ENCODE results near the gene MRC1. TPM values are rescaled to one million over a fixed set of nuclear protein-coding genes. Genes with fewer than 3 reads are reported as not detected.
A peak's percentile ranks its signal among the peaks of the same experiment; 100 is the strongest.

The MRC1 gene
- total RNA-seq, 1 donor from 2014 or later, result 10.6 TPM

DNA sequence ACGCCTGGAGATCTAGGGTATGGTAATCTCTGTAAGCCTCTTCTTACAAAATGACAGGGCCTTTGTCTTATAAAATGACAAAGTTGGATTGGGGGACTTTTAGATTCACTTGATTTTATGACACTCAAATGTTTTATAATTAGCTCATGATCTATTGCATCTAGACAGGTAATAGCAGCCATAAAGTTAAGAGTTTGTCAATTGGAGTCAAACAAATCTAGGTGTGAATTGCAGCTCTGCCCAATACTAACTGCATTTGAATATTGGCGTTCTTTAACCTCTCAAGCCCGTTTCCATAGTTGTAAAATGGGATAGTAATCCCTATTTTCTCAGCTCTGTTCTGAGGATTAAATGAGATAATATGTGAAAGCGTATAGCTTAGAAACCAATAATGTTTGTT is 14.1 kb upstream of the MRC1 start:
- DNase-seq (ENCODE audit: extremely low read depth, low read depth, low spot score), result no peak

- DNase-seq (ENCODE audit: extremely low read depth, low read depth, low spot score), result no peak
Observed at GRCh38 chr10:17795813-17796594, 13.1 kb upstream of the MRC1 start.

DNA sequence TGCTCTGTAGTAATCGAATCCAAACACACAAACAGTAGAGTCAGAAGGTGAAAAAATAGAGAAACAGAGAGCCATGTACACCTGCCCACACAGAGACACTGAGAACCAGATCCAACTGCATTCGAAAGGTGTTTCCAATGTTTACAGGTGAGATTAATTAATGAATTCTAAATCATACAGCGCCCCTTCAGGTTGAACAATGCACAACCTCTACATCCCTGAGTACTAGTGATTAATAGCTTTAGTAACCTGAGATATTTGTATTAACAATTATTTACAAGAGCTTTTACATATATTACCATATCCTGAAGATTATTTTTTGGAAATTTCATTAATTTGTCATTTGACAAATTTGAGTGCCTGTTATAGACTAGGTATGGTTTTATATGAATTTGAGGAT is 7.6 kb upstream of the MRC1 start:
- no peak for DNase-seq (ENCODE audit: extremely low read depth, low read depth, low spot score)

DNA sequence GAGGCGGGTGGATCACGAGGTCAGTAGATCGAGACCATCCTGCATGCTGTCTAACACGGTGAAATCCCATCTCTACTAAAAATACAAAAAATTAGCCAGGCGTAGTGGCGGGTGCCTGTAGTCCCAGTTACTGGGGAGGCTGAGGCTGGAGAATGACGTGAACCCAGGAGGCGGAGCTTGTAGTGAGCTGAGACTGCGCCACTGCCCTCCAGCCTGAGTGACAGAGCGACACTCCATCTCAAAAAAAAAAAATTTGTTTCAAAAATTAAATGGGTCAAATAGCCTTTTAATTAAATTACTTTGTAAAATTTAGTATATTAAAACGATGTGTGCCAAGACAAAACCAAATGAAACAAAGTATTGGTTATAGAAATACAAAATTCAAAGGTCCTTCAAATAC is 6.8 kb upstream of the MRC1 start:
- no peak for DNase-seq (ENCODE audit: extremely low read depth, low read depth, low spot score)

DNA sequence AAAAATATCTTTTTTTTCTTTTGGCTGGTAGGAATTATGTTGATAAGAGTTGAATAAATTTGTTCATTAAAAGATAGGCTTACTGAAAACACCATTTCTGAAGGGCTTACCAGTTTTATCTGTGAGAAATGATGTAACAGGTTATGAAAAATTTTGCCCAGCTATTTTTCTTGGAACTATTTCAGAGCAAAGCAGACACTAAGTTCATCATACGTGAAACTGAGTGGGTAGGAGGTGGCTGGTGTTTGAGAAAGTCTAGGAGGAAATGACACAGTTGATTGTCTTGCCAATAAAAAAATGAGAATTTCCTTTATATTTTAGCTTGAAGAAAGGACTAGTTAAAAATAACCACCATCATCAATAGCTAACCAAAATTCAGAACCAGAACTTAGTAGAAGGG is 6.2 kb upstream of the MRC1 start:
- DNase-seq (ENCODE audit: extremely low read depth, low read depth, low spot score), result no peak

DNA sequence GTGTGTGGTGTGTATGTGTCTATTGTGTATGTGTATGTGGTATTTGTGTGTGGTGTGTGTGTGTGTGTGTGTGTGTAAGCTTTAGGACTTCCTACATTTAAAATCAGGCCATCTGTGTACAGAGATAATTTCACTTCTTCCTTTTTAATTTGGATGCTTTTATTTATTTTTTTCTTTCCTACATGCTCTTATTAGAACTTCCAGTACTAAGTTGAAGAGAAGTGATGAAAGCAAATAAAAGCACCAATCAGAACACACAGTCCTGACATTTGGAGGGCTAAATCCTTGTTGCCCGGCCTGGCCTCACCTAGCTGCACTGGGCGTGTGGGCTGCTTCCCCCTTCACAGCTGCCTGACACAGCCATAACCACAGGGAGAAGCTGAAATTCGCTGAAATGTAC is 3.8 kb upstream of the MRC1 start:
- no peak for DNase-seq (ENCODE audit: extremely low read depth, low read depth, low spot score)

DNA sequence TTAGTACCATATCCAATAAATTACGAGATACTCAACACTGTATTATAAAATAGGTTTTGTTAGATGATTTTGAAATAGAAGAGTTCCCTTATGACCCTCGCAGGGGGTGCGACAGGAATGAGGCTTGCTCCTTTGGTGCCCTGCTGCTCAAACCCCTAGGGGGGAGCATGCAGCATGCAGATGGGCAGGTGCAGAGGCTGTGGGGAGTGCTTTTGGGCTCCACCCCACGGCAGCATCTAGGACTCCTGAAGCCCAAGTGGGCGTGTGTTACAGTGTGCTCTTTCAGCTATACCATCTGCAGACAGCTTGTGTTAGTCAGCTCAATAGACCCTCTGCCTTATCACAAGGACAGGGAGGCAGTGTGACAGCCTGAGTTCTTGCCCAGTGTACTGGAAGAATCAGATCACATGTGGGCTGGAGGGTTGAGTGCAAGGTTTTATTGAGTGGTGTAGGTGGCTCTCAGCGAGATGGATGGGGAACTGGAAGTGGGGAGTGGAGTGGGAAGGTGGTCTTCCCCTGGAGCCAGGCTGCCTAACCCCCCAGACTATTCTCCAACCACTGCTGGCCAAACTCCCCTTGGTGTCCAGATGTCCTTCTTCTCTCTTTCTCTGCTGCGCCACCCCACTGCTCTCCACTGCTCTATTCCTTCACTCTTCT is 3.1 kb upstream of the MRC1 start:
- DNase-seq (ENCODE audit: extremely low read depth, low read depth, low spot score), result no peak

- DNase-seq (ENCODE audit: extremely low read depth, low read depth, low spot score), result no peak
Observed at GRCh38 chr10:17811146-17811865, 2.2 kb downstream of the MRC1 start.

- DNase-seq (ENCODE audit: extremely low read depth, low read depth, low spot score), result no peak
Observed at GRCh38 chr10:17814973-17815372, 5.8 kb downstream of the MRC1 start.

DNA sequence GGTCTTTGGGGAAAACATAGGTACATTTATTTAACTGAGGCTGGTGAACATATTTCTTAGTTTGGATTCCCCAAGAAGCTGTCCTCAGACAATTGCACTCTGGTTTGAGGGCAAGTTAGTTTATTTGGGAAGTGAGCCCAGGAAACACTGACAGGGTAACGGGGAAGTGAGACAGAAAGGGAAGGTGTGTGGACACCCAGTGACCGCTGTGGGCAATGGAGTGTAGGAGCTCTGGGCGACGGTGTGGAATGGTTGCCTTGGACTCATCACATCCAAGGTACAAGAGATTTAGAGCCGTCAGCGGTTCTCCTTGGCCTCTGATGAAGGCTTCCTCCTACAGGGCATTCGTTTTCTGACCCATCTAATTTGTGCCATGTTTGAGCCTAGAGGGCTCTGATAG is 7.1 kb downstream of the MRC1 start:
- no peak for DNase-seq (ENCODE audit: extremely low read depth, low read depth, low spot score)

GRCh38 chr10:17817316-17817715 is 8.2 kb downstream of the MRC1 start:
- no peak for DNase-seq (ENCODE audit: extremely low read depth, low read depth, low spot score)

- DNase-seq (ENCODE audit: extremely low read depth, low read depth, low spot score), result no peak
Observed at GRCh38 chr10:17817790-17818189, 8.6 kb downstream of the MRC1 start.

GRCh38 chr10:17819836-17820235 is 10.7 kb downstream of the MRC1 start:
- no peak for DNase-seq (ENCODE audit: extremely low read depth, low read depth, low spot score)

DNA sequence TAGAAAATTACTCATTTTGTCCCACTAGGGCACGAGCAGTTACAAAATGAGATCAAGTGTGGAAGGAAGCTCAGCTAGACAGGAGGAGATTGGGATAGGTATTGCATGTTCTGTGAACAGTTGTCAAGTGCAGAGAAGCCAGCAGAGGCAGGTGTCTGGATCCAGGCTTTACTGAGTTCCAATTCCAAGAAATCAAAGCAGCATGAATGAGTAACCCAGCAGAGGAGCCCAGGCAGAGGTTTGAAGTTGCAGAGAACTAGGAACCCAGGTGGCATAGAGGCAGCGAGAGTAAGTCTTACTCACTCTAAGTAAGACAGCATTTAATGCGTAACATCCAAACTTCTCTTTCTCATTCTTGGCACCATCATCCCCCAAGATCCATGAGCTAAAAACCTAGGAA is 11.8 kb downstream of the MRC1 start:
- no peak for DNase-seq (ENCODE audit: extremely low read depth, low read depth, low spot score)

GRCh38 chr10:17821893-17822292 is 12.7 kb downstream of the MRC1 start:
- DNase-seq (ENCODE audit: extremely low read depth, low read depth, low spot score), result no peak

GRCh38 chr10:17831341-17831740 is 22.2 kb downstream of the MRC1 start:
- no peak for DNase-seq (ENCODE audit: extremely low read depth, low read depth, low spot score)

DNA sequence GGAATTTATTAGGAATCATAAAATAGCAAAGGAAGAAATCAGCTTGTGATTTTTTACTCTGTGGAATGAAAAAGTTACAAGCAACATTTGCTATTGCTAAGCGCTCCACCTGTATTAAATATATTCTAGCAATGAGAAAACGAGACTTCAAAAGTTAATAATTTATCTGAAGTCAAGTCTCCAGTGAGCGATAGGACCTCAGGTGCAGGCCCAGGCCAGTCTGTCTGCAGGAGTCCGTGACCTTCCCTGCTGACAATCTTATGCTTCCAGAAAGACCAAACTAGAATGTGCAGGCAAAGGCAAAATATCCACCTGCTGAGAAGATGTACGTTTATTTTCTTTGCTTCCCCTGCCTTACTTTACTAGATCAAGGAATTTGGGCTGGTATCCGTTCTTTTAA is 22.7 kb downstream of the MRC1 start:
- no peak for DNase-seq (ENCODE audit: extremely low read depth, low read depth, low spot score)

DNA sequence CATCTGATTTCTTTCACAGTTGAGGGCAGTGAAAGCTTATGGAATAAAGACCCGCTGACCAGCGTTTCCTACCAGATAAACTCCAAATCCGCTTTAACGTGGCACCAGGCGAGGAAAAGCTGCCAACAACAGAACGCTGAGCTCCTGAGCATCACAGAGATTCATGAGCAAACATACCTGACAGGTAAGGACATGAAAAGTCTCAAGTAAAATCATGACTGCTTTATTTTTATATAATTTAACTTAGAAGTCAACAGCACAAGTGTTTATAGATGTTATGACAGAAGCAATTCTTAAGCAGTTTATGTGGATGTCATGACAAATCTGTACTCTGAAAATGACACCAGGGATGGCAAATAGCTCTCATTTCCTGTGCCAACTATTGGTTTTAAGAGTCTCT is 24.5 kb downstream of the MRC1 start:
- no peak for DNase-seq (ENCODE audit: extremely low read depth, low read depth, low spot score)

- DNase-seq (ENCODE audit: extremely low read depth, low read depth, low spot score), result no peak
Observed at GRCh38 chr10:17835688-17836087, 26.5 kb downstream of the MRC1 start.

GRCh38 chr10:17836942-17837341 is 27.8 kb downstream of the MRC1 start:
- DNase-seq (ENCODE audit: extremely low read depth, low read depth, low spot score), result peak; percentile 67

DNA sequence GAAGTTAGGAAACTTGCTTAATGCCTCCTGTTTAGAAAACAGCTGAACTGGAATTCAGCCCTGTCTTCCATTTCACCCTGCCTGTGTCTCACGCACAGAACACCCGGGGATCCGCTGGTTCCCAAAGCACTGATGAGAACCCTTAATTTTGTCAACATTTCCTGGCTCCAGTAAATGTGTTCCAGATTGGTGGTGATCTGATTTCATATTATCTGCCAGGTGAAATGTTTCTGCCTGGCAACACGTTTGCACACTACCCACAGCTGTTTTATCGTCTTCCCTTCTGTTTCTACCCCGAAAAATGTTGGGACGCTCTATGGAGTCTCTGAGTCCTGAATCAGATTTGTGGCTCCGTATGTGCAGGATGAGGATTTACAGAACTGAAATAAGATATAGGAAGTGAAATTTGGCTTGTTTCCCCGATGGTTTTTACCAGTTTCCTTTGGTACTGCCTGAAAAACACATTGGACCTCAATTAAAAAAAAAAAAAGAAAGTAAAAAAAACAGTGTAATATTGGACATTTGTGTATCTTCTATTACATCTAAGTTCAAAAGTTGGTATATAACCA is 29.0 kb downstream of the MRC1 start:
- no peak for DNase-seq (ENCODE audit: extremely low read depth, low read depth, low spot score)

GRCh38 chr10:17841050-17841449 is 31.9 kb downstream of the MRC1 start:
- DNase-seq (ENCODE audit: extremely low read depth, low read depth, low spot score), result no peak
